Caco-2 (cell line): Measurements from ENCODE around the gene MTMR6. TPM values are rescaled to one million over a fixed set of nuclear protein-coding genes. Genes with fewer than 3 reads are reported as not detected.

ENCODE experiments used
- BruUV-seq: library from RNA; stranded (reverse); fragments of 400-500 nt; replicated peaks from 2 replicates; lab custom pipeline; 2021; lab: Mats Ljungman, UMichigan
- CTCF ChIA-PET: fragments of 300-600 bp; sonication (Branson Sonifier 250); formaldehyde crosslinking; loops from one replicate; lab custom pipeline; 2022; ENCODE audit warnings: antibody characterized with exemption; lab: Charles Lee
- POLR2A ChIA-PET: fragments of 300-600 bp; sonication (Branson Sonifier 250); formaldehyde crosslinking; loops from one replicate; lab custom pipeline; 2022; ENCODE audit warnings: antibody characterized with exemption; lab: Charles Lee
- DNase-seq, 2 experiments: peaks; one replicate each; pipeline versions ENCODE4 v3.0.0 to v3.0.0-alpha.2; 2020 to 2022
- H3K27me3 ChIP-seq: replicated peaks from 2 replicates; pipeline ENCODE4 v1.6.0; 2011; ENCODE audit warnings: low read length; ENCODE audit not compliant: control insufficient read depth, insufficient read depth
- H3K36me3 ChIP-seq: 2 replicates; pipeline ENCODE4 v1.5.1; 2011; ENCODE audit warnings: low read length; ENCODE audit not compliant: control insufficient read depth, insufficient read depth
- H3K4me1 ChIP-seq: fragments of 250-450 bp; sonication (Bioruptor Pico); 2 replicates; pipeline ENCODE4 v1.5.1; 2020; ENCODE audit warnings: mild to moderate bottlenecking
- H3K4me3 ChIP-seq: 2 replicates; pipeline ENCODE4 v1.5.1; 2011; ENCODE audit warnings: low read depth, mild to moderate bottlenecking, control low read depth, low read length
- H3K9me3 ChIP-seq: fragments of 250-450 bp; sonication (Bioruptor Pico); 2 replicates; pipeline ENCODE4 v1.5.1; 2020; ENCODE audit warnings: mild to moderate bottlenecking, moderate library complexity
- H3K27ac Mint-ChIP-seq: one replicate; pipeline ENCODE4 v1.8.0; 2022; ENCODE audit warnings: mixed read lengths; ENCODE audit not compliant: unreplicated experiment
- H3K27me3 Mint-ChIP-seq: one replicate; pipeline ENCODE4 v1.8.0; 2022; ENCODE audit warnings: mixed read lengths; ENCODE audit not compliant: insufficient read depth, unreplicated experiment
- H3K36me3 Mint-ChIP-seq: one replicate; pipeline ENCODE4 v1.8.0; 2022; ENCODE audit warnings: mild to moderate bottlenecking, mixed read lengths; ENCODE audit not compliant: insufficient read depth, unreplicated experiment
- H3K4me1 Mint-ChIP-seq: one replicate; pipeline ENCODE4 v1.8.0; 2022; ENCODE audit warnings: low read depth, mixed read lengths; ENCODE audit not compliant: unreplicated experiment
- H3K4me3 Mint-ChIP-seq: one replicate; pipeline ENCODE4 v1.8.0; 2022; ENCODE audit warnings: mild to moderate bottlenecking, moderate library complexity, mixed read lengths; ENCODE audit not compliant: unreplicated experiment
- H3K9me3 Mint-ChIP-seq: one replicate; pipeline ENCODE4 v1.8.0; 2022; ENCODE audit warnings: mixed read lengths; ENCODE audit not compliant: unreplicated experiment
- CTCF ChIP-seq, 2 experiments: fragments of 200-600 bp in 1 of 2; IDR thresholded peaks; 1 replicate in 1 of 2; 2 replicates in 1 of 2; pipeline versions ENCODE4 v1.5.1 to v1.8.0; 2011 to 2022; ENCODE audit warnings: antibody characterized with exemption in 1 of 2, control low read depth in 1 of 2, inconsistent platforms in 1 of 2, low read depth in 1 of 2, low read length in 1 of 2, mild to moderate bottlenecking in 1 of 2, moderate library complexity in 1 of 2; ENCODE audit not compliant: insufficient read depth in 1 of 2, severe bottlenecking in 1 of 2, unreplicated experiment in 1 of 2
- intact Hi-C: fragments of 100-400 bp; cut with micrococcal nuclease; formaldehyde crosslinking; loops from one replicate; pipeline ENCODE4 v1.10.0; 2022; ENCODE audit not compliant: unreplicated experiment
- total RNA-seq: library from RNA; stranded (reverse); gene quantifications from 2 replicates; pipeline ENCODE4 v1.2.3, GENCODE V29; 2022

MTMR6 gene
- total RNA-seq, 1 experiment from 2014 or later: 13.0 TPM

- peak within 1 kb of the TSS; percentile 99 for H3K4me3 ChIP-seq
- no peaks in the 10 kb centered on the region; the same call in 1 of the 2 replicates for H3K27me3 ChIP-seq
- no peak for TF ChIP-seq CTCF (IDR thresholded peaks at IDR 0.05; ENCODE audit: insufficient read depth in 1 of 2, low read depth in 1 of 2, low read length in 1 of 2, severe bottlenecking in 1 of 2, unreplicated experiment in 1 of 2)
- H3K27ac Mint-ChIP-seq: peak within 1 kb of the TSS; percentile 86
- H3K36me3 Mint-ChIP-seq: peaks cover 41% of the 10 kb centered on the region
- H3K36me3 ChIP-seq: 0 out of 2 replicates have a peak, but pooled peaks cover 1% of the 10 kb centered on the region
- no TSS peak for BruUV-seq
- peaks cover 6% of the 10 kb centered on the region for H3K27me3 Mint-ChIP-seq
- CTCF ChIA-PET: interaction anchor here (0.7 kb wide), 1 partner anchor 68 kb away, joined by 3 read pairs; no protein-coding TSS in a partner anchor
- H3K4me1 Mint-ChIP-seq: peaks cover 23% of the 10 kb centered on the region
- peak; percentile 92 to 93 for DNase-seq
- intact Hi-C loops: no loop called here
- peak within 1 kb of the TSS; percentile 91 for H3K4me3 Mint-ChIP-seq
- H3K9me3 ChIP-seq: no peaks in the 10 kb centered on the region
- POLR2A ChIA-PET: interaction anchor here (0.6 kb wide), 2 partner anchors 27 to 30 kb away, joined by 5 to 7 read pairs; no protein-coding TSS in a partner anchor
- no peaks in the 10 kb centered on the region for H3K9me3 Mint-ChIP-seq
- H3K4me1 ChIP-seq: peaks cover 13% of the 10 kb centered on the region
Measured at GRCh38 chr13:25301347-25302113, 14.2 kb upstream of the MTMR6 start, which contains the start of gene NUP58. NUP58 (plus strand) TSS chr13:25301625; CDS start chr13:25301774, 149 bp downstream.

GRCh38 chr13:25300861-25301346 is 13.6 kb upstream of the MTMR6 start:
- Mint-ChIP-seq H3K4me1 (peaks cover 23% of the 10 kb centered on the region), H3K4me3 (peak overlapping the region; percentile 91), H3K36me3 (peaks cover 35% of the 10 kb centered on the region), H3K27ac (peak overlapping the region; percentile 86), H3K27me3 (peaks cover 8% of the 10 kb centered on the region), H3K9me3 (no peaks in the 10 kb centered on the region)
- BruUV-seq: no TSS peak
- ChIA-PET CTCF (no interaction called here), POLR2A (no interaction called here)
- no peaks in the 10 kb centered on the region; the same call in 1 of the 2 replicates for H3K27me3 ChIP-seq
- H3K4me1 ChIP-seq: peaks cover 13% of the 10 kb centered on the region
- no peak for DNase-seq
- TF ChIP-seq CTCF (IDR thresholded peaks at IDR 0.05; ENCODE audit: insufficient read depth in 1 of 2, low read depth in 1 of 2, low read length in 1 of 2, severe bottlenecking in 1 of 2, unreplicated experiment in 1 of 2): no peak
- H3K36me3 ChIP-seq: 0 out of 2 replicates have a peak, but pooled peaks cover 1% of the 10 kb centered on the region
- intact Hi-C loops: no loop called here
- no peaks in the 10 kb centered on the region for H3K9me3 ChIP-seq
- H3K4me3 ChIP-seq: peak overlapping the region; percentile 99

- H3K36me3 ChIP-seq: no peaks in the 10 kb centered on the region
- no peak overlapping the region for H3K27ac Mint-ChIP-seq
- no peaks in the 10 kb centered on the region for H3K36me3 Mint-ChIP-seq
- ChIA-PET CTCF (interaction anchor here (0.7 kb wide), 1 partner anchor 62 kb away, joined by 3 read pairs; no protein-coding TSS in a partner anchor), POLR2A (no interaction called here)
- DNase-seq: no peak
- H3K9me3 Mint-ChIP-seq: no peaks in the 10 kb centered on the region
- no peaks in the 10 kb centered on the region for H3K4me1 Mint-ChIP-seq
- H3K9me3 ChIP-seq: no peaks in the 10 kb centered on the region
- H3K4me1 ChIP-seq: peaks cover under 1% of the 10 kb centered on the region; the same call in 1 of the 2 replicates
- no peaks in the 10 kb centered on the region; the same call in 1 of the 2 replicates for H3K27me3 ChIP-seq
- no peak for TF ChIP-seq CTCF (IDR thresholded peaks at IDR 0.05; ENCODE audit: insufficient read depth in 1 of 2, low read depth in 1 of 2, low read length in 1 of 2, severe bottlenecking in 1 of 2, unreplicated experiment in 1 of 2)
- H3K4me3 ChIP-seq: no peak overlapping the region
- no TSS peak for BruUV-seq
- peaks cover 25% of the 10 kb centered on the region for H3K27me3 Mint-ChIP-seq
- intact Hi-C loops: no loop called here
- no peak overlapping the region for H3K4me3 Mint-ChIP-seq
Measured at GRCh38 chr13:25295701-25296100, 8.4 kb upstream of the MTMR6 start.
